WTC11 (cell line): ENCODE data around the gene FUT8. TPM values are rescaled to one million over a fixed set of nuclear protein-coding genes. Genes with fewer than 3 reads are reported as not detected.
"Not testable (repeated sequence)": the region's sequence is repeated elsewhere in the genome, so short reads cannot be mapped to it uniquely, and the experiment has no call there.

ENCODE experiments used
- ATAC-seq: fragments of 200-7000 bp; cut with Tn5 transposase; 2 replicates; pipeline ENCODE4 v1.10.0; 2021; ENCODE audit warnings: mild to moderate bottlenecking, moderate library complexity
- CTCF ChIA-PET: fragments of 300-600 bp; sonication (Branson Sonifier 250); formaldehyde crosslinking; loops from one replicate; lab custom pipeline; 2021; ENCODE audit warnings: antibody characterized with exemption; lab: Charles Lee
- POLR2A ChIA-PET: fragments of 350-600 bp; sonication (Branson Sonifier 250); formaldehyde crosslinking; loops from one replicate; lab custom pipeline; 2021; ENCODE audit warnings: antibody characterized with exemption; lab: Charles Lee
- DNase-seq: peaks from one replicate; pipeline ENCODE4 v3.0.0; 2021; ENCODE audit warnings: low spot score
- H3K27ac Mint-ChIP-seq: 2 replicates; pipeline ENCODE4 v1.8.0; 2021; ENCODE audit warnings: mixed read lengths
- H3K27me3 Mint-ChIP-seq: 2 replicates; pipeline ENCODE4 v1.8.0; 2021; ENCODE audit warnings: low read depth, mild to moderate bottlenecking, moderate library complexity, mixed read lengths
- H3K36me3 Mint-ChIP-seq: 2 replicates; pipeline ENCODE4 v1.8.0; 2021; ENCODE audit warnings: mixed read lengths
- H3K4me1 Mint-ChIP-seq: 2 replicates; pipeline ENCODE4 v1.8.0; 2022; ENCODE audit warnings: mixed read lengths
- H3K4me3 Mint-ChIP-seq: 2 replicates; pipeline ENCODE4 v1.8.0; 2021; ENCODE audit warnings: mild to moderate bottlenecking, moderate library complexity, mixed read lengths
- H3K9me3 Mint-ChIP-seq: 2 replicates; pipeline ENCODE4 v1.8.0; 2021; ENCODE audit warnings: mixed read lengths
- AFF4 ChIP-seq: sonication (generic); formaldehyde crosslinking; IDR thresholded peaks from 2 replicates; pipeline ENCODE4 v1.8.1; 2023; ENCODE audit warnings: mild to moderate bottlenecking, missing genetic modification reagents, borderline replicate concordance
- ATF1 ChIP-seq: sonication (generic); formaldehyde crosslinking; IDR thresholded peaks from 2 replicates; pipeline ENCODE4 v1.8.1; 2023; ENCODE audit warnings: mild to moderate bottlenecking, moderate library complexity, missing genetic modification reagents
- ETV6 ChIP-seq: sonication (generic); formaldehyde crosslinking; IDR thresholded peaks from 2 replicates; pipeline ENCODE4 v1.8.1; 2022; ENCODE audit warnings: mild to moderate bottlenecking, missing genetic modification reagents
- FOXJ3 ChIP-seq: sonication (generic); formaldehyde crosslinking; IDR thresholded peaks from 2 replicates; pipeline ENCODE4 v1.9.0; 2021; ENCODE audit warnings: missing genetic modification reagents, mild to moderate bottlenecking, borderline replicate concordance
- HMGA2 ChIP-seq: fragments of 250-450 bp; sonication (Bioruptor Pico); IDR thresholded peaks from 2 replicates; pipeline ENCODE4 v1.4.0; 2021; ENCODE audit warnings: mild to moderate bottlenecking, moderate library complexity
- IRF1 ChIP-seq: sonication (generic); formaldehyde crosslinking; IDR thresholded peaks from 2 replicates; pipeline ENCODE4 v1.8.0; 2023; ENCODE audit warnings: missing genetic modification reagents
- MXD4 ChIP-seq: fragments of 250-450 bp; sonication (Bioruptor Pico); IDR thresholded peaks from 2 replicates; pipeline ENCODE4 v1.8.0; 2021; ENCODE audit warnings: mild to moderate bottlenecking, moderate library complexity, borderline replicate concordance
- NR2C2 ChIP-seq: sonication (generic); formaldehyde crosslinking; IDR thresholded peaks from 2 replicates; pipeline ENCODE4 v1.8.0; 2022; ENCODE audit warnings: mild to moderate bottlenecking, missing genetic modification reagents
- OVOL2 ChIP-seq: fragments of 250-450 bp; sonication (Bioruptor Pico); IDR thresholded peaks from 2 replicates; pipeline ENCODE4 v1.9.0; 2021; ENCODE audit warnings: mild to moderate bottlenecking, borderline replicate concordance
- PRRX2 ChIP-seq: fragments of 250-450 bp; sonication (Bioruptor Pico); IDR thresholded peaks from 2 replicates; pipeline ENCODE4 v1.8.0; 2021; ENCODE audit warnings: mild to moderate bottlenecking
- RORB ChIP-seq: fragments of 250-450 bp; sonication (Bioruptor Pico); IDR thresholded peaks from 2 replicates; pipeline ENCODE4 v1.9.0; 2021; ENCODE audit warnings: mild to moderate bottlenecking
- SP1 ChIP-seq: sonication (generic); formaldehyde crosslinking; conservative IDR thresholded peaks from 2 replicates; pipeline ENCODE4 v1.8.1; 2022; ENCODE audit warnings: missing genetic modification reagents
- TP53 ChIP-seq: sonication (generic); formaldehyde crosslinking; IDR thresholded peaks from 2 replicates; pipeline ENCODE4 v1.8.1; 2023; ENCODE audit warnings: mild to moderate bottlenecking, missing genetic modification reagents
- ZNF219 ChIP-seq: sonication (generic); formaldehyde crosslinking; IDR thresholded peaks from 2 replicates; pipeline ENCODE4 v1.8.0; 2023; ENCODE audit warnings: missing genetic modification reagents, mild to moderate bottlenecking, borderline replicate concordance
- ZNF281 ChIP-seq: sonication (generic); formaldehyde crosslinking; IDR thresholded peaks from 2 replicates; pipeline ENCODE4 v1.8.0; 2023; ENCODE audit warnings: mild to moderate bottlenecking, missing genetic modification reagents
- ZNF317 ChIP-seq: sonication (generic); formaldehyde crosslinking; IDR thresholded peaks from 2 replicates; pipeline ENCODE4 v1.8.1; 2023; ENCODE audit warnings: low read depth, mild to moderate bottlenecking, moderate library complexity, missing genetic modification reagents, borderline replicate concordance
- ZNF396 ChIP-seq: fragments of 250-450 bp; sonication (Bioruptor Pico); IDR thresholded peaks from 2 replicates; pipeline ENCODE4 v1.8.0; 2021; ENCODE audit warnings: mild to moderate bottlenecking, moderate library complexity, borderline replicate concordance
- ZNF532 ChIP-seq: fragments of 250-450 bp; sonication (Bioruptor Pico); IDR thresholded peaks from 2 replicates; pipeline ENCODE4 v1.9.0; 2021; ENCODE audit warnings: mild to moderate bottlenecking, borderline replicate concordance
- total RNA-seq: library from RNA; stranded (reverse); gene quantifications from 3 replicates; pipeline ENCODE4 v1.2.3, GENCODE V29; 2021

Gene FUT8
- total RNA-seq, 1 experiment from 2014 or later: 37.9 TPM

- POLR2A ChIA-PET: no interaction called here
- H3K27ac Mint-ChIP-seq: no peak overlapping the region
- peaks cover 29% of the 10 kb centered on the region for H3K9me3 Mint-ChIP-seq
- H3K36me3 Mint-ChIP-seq: peaks cover 31% of the 10 kb centered on the region
- no peak for ATAC-seq
- H3K27me3 Mint-ChIP-seq: no peaks in the 10 kb centered on the region
- TF ChIP-seq ZNF396 (CRISPR knock-in tag) (no peak), ATF1 (CRISPR knock-in tag) (no peak), IRF1 (CRISPR knock-in tag) (no peak), NR2C2 (CRISPR knock-in tag) (no peak)
- TF ChIP-seq, all 79 proteins: peak for 0
- Mint-ChIP-seq H3K4me1 (no peaks in the 10 kb centered on the region), H3K4me3 (no peak overlapping the region)
- DNase-seq: no peak
- CTCF ChIA-PET: no interaction called here
These were observed 218.5 kb downstream of the FUT8 start for GRCh38 chr14:65631040-65631439.

GRCh38 chr14:65632487-65632886 is 220.0 kb downstream of the FUT8 start:
- H3K27me3 Mint-ChIP-seq: no peaks in the 10 kb centered on the region
- ChIA-PET CTCF (no interaction called here), POLR2A (no interaction called here)
- DNase-seq (no peak), ATAC-seq (no peak)
- peaks cover 32% of the 10 kb centered on the region for H3K9me3 Mint-ChIP-seq
- H3K27ac Mint-ChIP-seq: no peak overlapping the region
- no peak overlapping the region for H3K4me3 Mint-ChIP-seq
- H3K36me3 Mint-ChIP-seq: peaks cover 34% of the 10 kb centered on the region
- TF ChIP-seq AFF4 (CRISPR knock-in tag) (no peak), FOXJ3 (CRISPR knock-in tag) (no peak), SP1 (CRISPR knock-in tag) (no peak), ZNF281 (CRISPR knock-in tag) (no peak)
- H3K4me1 Mint-ChIP-seq: peaks cover under 1% of the 10 kb centered on the region; the same call in 1 of the 2 replicates

- CTCF ChIA-PET, H3K27ac Mint-ChIP-seq, ATAC-seq, H3K4me3 Mint-ChIP-seq, POLR2A ChIA-PET, DNase-seq, H3K4me1 Mint-ChIP-seq, H3K27me3 Mint-ChIP-seq: not testable (repeated sequence)
- peaks cover 34% of the 10 kb centered on the region for H3K36me3 Mint-ChIP-seq
- H3K9me3 Mint-ChIP-seq: peaks cover 32% of the 10 kb centered on the region
These were observed 221.1 kb downstream of the FUT8 start for GRCh38 chr14:65633666-65634065.

GRCh38 chr14:65637780-65638179 is 225.2 kb downstream of the FUT8 start:
- TF ChIP-seq ZNF532 (CRISPR knock-in tag) (no peak), RORB (no peak), ZNF219 (CRISPR knock-in tag) (no peak), TP53 (CRISPR knock-in tag) (no peak), ETV6 (CRISPR knock-in tag) (no peak), OVOL2 (CRISPR knock-in tag) (no peak), PRRX2 (no peak), ZNF317 (no peak), HMGA2 (CRISPR knock-in tag) (no peak), MXD4 (CRISPR knock-in tag) (no peak)
- DNase-seq: no peak

More at GRCh38 chr14:65637780-65638179, 225.2 kb downstream of the FUT8 start:
- ATAC-seq: no peak
- CTCF ChIA-PET: no interaction called here
- Mint-ChIP-seq H3K27ac (no peak overlapping the region), H3K27me3 (no peaks in the 10 kb centered on the region), H3K4me3 (no peak overlapping the region), H3K9me3 (peaks cover 26% of the 10 kb centered on the region), H3K4me1 (peaks cover 3% of the 10 kb centered on the region; the same call in 1 of the 2 replicates), H3K36me3 (peaks cover 23% of the 10 kb centered on the region)
- POLR2A ChIA-PET: no interaction called here
